CD4-positive, alpha-beta T cell treated with Interleukin-4 for 1 hour (primary cell): Measurements from ENCODE around the gene WIPF1.
"Not testable (repeated sequence)": the region's sequence is repeated elsewhere in the genome, so short reads cannot be mapped to it uniquely, and the experiment has no call there.

ENCODE experiments used
- DNase-seq, 2 donors: peaks; one replicate each; pipeline ENCODE4 v3.0.0-alpha.2; 2020 to 2022

The WIPF1 gene

DNA sequence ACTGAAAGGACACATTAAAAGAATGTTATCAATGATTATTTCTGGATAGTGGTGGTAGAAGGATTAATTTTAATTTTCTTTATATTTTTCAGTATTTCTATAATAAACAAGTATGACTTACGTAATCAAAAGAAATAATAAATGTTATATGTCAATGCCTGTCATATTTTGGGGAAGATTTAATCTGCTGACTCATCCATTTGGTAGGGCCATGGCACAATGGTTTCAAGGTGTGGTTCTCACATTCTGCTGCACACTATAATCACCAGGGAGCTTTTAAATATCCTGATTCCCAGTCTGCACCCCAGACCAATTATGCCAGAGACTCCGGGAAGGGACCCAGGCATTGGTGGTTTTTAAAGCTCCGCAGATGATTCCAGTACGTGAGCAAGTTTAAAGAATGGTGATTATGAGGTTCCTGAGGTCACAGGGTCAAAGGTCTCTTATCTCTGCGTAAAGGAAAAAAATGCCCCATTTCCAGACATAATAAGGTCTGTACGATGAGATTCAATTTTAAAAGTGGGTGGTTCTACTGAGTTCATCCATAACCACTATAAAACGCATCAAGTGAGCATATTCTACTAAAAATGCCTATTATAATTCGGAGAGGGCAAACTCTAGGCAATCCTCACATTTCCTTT, 27.2 kb downstream of the WIPF1 start:
- DNase-seq = no peak

DNA sequence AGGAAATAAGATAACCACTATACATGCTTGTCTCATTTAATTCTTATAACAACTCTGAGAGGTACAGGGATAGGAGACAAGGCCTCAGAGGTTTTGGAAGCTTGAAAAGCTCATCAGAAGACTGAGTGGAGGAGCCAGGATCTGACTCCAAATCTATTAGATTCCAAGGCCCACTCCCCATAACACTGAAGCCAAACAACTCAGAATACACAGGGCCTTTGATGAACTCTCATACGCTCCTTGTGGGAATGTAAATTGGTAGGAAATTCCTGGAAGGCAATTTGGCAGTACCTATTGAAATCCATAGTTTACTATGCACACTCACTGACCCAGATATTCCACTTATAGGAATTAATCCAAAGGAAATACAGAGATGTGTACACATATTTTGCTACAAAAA, 27.9 kb downstream of the WIPF1 start:
- no peak for DNase-seq

DNA sequence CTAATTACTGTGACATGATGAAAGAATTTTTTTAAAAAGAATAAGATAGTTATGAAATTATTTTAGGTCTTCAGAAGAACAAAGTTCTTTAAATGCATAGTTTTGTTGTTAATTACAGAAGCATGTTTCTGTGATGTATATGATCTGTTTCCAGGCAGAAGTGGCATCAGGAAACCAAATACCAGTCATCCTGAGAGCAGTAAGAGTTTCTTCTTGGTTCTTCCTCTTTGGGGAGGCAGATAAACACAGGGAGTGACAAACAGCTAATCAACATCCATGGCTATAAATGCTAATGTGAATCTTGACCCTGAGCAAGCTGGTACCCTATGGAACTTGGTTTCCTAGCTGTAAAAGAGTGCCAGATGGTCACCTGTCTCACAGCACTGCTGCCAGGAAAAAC, 29.2 kb downstream of the WIPF1 start:
- DNase-seq = no peak

DNA sequence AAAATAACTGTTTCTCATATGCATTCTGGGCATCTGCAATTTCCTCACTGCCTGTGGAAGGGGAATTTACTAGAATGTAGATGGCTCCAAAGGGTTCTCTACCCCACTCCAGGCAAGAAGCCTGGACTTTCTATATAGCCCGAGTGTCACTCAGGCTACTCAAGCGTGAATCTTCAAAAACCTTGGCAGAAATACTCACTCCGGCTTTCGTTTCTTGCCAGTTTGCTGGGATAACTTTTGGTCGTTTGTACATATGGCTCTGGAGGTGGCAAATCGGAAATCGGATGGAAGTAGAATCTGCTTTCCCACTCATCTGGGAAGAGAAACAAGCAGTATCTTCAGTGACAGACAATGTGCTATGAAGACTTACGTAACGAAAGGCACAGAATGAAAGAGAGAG, 30.7 kb downstream of the WIPF1 start:
- DNase-seq = no peak

DNA sequence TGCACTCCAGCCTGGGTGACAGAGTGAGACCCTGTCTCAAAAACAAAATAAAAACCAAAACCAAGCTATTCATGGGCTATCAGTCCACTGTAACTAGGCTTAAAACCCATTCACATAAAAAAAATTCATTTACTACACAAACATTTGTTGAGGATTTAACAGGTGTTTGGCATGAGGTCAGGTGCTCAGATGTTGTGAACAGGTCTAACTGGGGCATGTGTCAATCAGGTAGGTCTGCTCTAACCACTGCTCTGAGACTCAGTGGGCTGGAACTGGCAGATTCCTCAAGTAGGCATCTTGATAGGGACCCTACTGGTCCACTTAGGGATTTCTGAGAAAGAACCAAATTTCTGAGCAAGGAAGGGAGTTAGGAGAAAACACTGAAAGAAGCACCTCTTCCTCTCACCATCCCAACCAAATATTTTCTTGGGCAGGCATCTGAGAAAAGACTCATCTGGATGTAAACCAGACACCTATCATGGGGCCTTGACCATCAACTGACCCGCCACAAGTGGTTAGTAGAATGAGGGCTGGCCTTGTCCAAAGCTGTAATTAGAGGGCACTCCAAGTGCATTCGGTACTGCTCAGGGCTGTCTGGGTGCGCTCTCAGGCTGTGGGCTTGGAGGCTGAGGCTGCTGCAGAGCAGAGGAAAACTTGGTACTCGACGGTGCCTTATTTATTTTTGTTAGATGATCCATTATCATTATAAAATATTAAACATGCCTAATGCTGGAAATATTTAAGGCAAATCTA, 33.9 kb downstream of the WIPF1 start:
- no peak for DNase-seq

DNA sequence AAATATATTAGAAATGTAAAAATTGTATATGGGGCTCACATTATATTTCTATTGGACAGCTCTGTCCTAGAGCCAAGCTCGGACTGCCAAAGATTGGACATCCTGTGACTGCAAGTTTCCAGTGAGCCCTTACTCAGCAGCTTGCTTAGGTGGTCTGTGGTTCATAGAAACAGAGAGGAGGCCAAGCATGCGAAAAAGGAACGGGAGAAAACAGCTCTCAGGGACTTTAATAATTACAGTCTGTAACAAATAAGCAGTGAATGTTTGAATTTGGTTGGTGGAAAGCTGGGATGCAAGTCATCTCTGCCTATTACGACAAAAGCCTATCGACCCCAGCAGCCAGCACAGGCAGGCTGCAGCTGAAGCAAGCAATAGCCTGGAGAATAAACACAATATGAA, 35.6 kb downstream of the WIPF1 start:
- DNase-seq = no peak

DNA sequence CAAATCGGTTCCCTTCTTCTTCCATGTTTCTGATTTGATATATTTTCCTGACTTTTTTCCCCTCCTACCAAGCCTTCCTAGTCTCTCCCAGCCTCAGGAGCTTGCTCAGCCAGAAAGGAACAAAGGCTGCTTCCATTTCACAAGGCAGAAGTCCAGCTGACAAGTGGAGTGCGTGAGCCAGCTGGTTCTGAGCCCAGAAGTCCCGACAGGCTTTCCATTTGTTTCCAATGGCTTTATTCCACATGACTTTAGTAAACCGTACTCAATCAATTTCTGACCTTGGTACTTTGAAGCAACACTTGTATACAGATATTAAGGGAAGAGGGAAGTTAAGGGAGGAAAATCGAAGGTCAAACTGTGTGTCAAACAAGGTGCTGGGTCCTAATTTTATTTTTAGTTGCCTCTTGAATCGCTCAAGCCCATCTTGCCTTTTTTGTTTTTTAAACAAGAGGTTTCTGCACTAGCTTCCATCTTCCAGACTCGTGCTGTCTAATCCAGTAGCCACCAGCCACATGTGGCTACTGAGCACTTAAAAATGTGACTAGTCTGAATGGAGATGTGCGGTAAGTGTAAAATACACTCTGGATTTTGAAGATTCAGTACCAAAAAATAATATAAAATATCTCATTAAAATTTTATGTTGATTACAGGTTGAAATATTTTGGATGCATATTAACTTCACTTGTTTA, 36.2 kb downstream of the WIPF1 start:
- no peak for DNase-seq

DNA sequence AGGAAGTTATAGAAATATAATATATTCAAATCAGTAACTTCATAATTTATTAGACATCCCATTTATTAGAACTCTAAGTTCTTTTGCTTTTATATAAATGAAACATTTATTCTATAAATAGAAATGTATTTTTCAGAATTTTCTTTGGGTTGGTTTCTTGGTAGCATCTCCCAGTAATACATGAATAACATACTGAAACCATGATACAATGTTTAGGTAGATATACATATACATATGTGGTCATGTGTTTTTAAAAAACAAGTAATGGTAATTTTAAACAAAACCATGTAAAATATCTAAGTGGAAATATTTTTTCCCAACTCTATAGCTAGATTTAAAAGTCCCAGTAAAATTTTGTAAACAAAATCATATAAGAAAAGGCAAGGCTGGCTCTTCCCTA, 36.9 kb downstream of the WIPF1 start:
- DNase-seq = no peak

DNA sequence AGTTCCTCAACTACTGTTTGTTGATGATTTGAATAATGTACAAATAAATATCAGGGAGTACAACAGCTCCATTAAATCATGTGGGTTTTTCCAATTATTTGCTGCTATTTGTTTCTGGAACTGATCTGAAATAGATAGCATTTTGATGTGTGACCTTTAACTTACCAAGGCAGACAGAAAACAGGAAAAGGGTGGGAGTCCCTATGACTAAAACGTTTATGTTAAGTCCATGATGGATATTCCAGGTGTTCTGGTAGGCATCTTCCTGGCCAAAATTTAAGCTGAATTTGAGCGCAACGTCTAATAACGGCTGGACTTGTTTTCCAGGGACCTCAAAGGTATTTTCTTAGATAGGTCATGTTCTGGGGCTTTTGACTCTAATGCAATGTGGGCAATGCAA, 41.6 kb downstream of the WIPF1 start:
- DNase-seq = no peak

DNA sequence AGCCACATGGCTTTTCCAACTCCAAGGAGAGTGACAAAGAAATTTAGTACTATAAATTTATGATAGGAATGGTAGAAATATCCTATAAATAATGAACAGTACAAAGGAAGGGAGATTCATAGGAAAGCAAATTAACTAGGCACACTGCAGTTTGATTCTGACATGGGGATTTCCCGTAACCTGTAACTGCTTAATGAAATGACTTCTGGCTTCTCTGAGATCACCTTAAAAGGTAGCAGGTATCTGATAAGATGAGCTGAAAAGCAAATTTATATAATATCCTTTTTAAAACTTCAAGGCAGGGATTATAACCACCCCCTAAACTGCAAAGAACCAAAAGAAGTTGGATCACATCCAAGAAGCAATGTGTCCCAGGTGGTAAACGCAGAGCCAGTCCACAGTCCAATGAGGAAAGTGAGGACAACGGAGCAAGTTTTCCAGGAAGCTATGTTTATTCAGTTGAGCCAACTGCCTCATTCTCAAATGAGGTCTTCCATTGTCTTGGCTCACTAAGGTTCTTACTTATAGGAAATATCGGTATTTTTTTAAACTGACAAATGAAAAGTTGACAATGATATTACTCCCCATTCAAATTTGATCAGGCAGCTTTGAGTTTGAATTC, 43.0 kb downstream of the WIPF1 start:
- peak in 1 of 2 donors; percentile 56 for DNase-seq

DNA sequence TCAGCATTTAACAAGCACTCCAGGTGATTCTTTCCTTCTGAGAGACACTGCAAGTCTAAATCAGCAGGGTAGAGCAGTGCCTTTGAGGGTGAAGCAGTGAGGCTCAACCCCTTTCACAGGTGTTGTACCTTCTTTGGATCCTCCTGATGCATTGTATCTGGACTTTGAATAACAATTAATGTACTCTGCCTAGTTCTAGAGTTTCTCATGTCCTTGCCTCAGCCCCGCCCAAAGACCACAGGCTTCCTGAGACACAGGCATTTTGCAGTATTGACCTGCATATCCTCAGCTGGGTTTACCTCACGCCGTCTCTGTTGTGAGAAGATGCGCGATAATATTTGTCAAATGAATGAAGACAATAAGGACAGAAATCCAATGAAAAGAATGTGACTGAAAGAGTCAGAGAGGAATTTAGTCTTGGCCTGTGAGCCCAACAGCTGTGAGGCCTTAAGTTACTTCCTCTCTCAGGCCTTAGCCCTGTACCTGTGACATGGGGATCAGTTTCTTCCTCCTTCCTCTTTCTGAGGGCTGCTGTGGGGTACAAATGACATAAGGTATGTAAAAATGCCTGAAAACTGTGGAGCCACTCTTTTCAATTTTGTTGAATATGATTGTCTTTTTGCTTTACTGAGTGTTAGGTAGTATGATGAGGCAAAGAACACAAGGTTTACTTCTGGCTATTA, 43.7 kb downstream of the WIPF1 start:
- peak; percentile 34 to 54 for DNase-seq

DNA sequence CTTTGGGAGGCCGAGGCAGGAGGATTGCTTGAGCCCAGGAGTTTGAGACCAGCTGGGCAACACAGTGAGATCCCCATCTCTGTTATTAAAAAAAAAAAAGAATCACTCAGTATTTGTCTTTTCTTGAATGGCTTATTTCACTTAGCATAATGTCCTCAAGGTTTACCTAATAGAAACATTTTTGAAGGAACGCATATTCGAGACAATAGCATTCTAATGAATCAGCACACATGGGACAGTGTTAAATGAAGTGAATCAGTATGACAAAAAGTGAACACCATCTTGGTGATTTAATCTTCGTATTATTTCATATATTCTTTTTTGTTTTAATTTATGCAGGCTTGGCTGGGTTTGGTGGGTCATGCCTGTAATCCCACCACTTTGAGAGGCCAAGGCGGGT, 44.7 kb downstream of the WIPF1 start:
- DNase-seq = no peak

DNA sequence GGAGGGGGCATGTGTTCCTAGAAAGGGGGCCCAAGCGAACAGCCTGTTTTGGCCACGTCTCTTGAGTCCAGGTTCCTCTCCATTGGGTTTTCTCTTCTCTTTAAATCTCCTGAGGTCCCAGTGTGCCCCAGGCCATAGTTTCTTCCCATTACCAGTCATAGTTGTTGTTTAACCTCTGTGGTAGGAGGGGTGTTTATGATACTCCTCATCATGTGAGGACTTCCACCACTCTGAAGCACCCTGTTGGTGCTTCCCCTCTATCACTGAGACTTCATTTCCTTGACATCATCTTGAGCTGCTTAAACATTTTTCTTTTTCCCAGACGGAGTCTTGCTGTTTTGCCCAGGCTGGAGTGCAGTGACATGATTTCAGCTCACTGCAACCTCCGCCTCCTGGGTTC, 45.9 kb downstream of the WIPF1 start:
- no peak for DNase-seq

DNA sequence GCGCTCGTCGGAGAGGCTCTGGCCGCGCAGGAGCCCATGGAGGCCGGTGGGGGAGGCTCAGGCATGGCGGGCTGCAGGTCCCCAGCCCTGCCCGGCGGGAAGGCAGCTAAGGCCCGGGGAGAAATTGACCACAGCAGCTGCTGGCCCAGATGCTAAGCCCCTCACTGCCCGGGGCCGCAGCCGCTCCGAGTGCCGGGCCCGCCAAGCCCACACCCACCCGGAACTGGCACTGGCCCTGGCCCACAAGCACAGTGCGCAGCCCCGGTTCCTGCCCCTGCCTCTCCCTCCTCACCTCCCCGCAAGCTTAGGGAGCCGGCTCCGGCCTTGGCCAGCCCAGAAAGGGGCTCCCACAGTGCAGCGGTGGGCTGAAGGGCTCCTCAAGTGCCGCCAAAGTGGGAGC, 49.0 kb downstream of the WIPF1 start:
- DNase-seq = not testable (repeated sequence)

DNA sequence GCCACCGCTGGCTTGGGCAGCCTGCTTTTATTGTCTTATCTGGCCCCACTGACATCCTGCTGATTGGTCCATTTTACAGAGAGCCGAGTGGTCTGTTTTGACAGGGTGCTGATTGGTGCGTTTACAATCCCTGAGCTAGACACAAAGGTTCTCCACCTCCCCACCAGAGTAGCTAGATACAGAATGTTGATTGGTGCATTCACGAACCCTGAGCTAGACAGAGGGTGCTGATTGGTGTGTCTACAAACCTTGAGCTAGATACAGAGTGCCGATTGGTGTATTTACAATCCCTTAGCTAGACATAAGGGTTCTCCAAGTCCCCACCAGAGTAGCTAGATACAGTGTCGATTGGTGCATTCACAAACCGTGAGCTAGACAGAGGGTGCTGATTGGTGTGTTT, 49.6 kb downstream of the WIPF1 start:
- DNase-seq = not testable (repeated sequence)

DNA sequence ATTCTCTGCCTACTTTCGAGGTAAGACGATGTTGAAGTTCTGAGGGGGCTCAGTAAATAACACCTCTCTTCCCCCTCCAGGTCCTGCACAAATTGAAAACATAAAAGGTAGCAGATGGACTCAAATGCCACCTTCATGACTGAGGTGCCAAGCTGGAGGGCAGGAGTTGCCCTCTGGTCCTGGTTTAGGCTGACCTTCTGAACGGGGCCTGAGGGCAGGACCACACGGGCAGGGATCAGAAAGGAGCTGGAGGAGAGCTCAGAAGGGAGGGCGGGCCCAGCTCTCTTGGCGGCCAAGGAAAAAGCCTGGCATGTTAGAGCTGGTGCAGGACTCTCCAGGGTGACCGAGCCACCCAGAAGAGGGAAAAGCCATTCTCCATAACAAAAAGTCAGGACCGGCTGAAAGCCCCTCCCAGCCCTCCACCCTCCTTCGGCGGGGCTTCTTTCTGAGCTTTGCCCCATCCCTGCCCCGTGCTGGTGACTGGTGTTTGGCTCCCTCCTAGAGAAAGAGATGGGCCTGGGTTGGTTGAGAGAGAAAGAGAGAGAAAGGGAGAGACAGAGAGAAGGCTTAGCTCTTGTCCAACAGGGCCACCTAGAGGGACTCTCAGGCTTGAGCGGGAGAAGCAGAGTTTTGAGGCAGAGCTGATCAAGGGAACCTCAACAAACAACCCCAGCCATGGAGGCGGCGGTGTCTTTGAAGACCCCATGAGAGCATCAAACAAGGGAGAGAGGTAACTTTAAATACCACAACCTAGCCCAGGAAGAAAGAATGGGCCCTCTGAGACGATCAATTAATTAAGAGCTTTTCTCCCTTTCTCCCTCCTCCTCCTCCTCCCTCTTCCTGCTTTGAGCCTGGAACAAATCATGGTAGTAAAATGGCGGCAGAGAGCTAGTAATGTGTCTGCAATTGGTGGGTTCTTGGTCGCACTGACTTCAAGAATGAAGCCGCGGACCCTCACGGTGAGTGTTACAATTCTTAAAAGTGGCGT, 50.8 kb downstream of the WIPF1 start:
- peak; percentile 33 to 48 for DNase-seq

DNA sequence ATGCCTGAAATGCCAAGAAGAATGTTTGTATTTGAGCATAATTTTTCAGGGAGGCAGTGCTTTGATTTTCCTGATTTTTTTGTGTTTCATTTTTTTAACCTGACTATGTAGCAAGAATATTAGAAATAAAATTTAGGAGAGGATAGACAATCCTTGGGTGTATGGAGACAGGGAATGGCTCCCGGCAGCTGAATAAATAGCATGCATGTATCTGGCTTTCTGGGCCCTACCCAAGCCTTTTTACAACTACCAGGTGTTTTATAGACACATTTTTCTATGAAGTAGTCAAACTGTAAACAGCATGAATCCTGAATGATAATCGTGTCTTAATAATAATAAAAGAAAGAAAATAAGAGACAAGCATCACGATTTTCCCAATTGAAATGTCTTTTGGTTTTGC, 52.4 kb downstream of the WIPF1 start:
- DNase-seq = no peak

DNA sequence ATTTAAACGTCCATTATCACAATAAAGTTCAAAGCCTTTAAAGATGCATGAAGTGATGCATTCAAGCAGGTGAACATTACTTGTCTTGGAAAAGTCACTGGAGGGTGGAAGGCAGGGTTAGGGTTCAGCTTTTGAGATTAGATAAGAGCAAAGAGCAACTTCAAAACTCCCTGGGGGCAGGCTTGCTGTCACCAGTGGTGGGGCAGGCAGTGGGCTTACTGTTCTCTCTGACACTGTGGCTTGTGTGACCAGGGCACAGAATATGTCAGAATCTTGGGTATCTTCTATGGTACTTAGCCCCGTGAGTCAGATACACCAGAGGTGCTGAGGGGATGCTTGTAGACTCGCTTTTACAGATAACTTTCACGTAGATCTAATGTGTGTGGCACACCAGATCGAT, 52.8 kb downstream of the WIPF1 start:
- DNase-seq = no peak

DNA sequence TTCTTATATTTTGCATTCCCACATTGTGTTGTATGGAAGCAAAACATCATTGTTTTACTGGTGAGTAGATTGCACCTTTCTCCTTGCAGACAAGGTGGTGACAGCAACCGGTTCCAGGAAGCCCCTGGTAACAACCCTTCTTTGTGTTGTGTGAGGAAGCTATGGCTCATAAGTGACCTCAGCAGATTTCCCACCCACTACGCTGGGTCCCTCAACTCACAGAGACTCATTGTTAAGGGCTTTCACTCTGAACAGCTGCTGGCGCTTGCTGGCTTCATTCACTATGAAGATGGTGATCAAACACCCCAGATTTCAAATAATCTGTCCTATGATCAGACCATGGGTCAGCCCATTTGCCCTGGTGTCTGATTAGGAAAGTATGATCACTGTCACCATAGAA, 53.4 kb downstream of the WIPF1 start:
- DNase-seq = no peak

DNA sequence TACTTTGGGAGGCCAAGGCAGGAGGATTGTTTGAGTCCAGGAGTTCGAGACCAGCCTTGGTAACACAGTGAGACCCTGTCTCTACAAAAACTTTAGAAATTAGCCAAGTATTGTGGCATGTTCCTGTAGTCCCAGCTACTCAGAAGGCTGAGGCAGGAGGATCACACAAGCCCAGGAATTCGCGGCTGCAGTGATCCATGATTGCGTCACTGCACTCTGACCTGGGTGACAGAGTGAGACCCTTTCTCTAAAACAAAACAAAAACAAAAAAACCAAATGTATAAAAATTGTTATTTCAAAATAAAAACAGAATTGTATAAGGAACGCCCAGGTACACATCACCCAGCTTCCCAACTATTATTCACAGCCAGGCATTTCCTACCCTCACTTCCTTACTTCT, 56.7 kb downstream of the WIPF1 start:
- DNase-seq = no peak

DNA sequence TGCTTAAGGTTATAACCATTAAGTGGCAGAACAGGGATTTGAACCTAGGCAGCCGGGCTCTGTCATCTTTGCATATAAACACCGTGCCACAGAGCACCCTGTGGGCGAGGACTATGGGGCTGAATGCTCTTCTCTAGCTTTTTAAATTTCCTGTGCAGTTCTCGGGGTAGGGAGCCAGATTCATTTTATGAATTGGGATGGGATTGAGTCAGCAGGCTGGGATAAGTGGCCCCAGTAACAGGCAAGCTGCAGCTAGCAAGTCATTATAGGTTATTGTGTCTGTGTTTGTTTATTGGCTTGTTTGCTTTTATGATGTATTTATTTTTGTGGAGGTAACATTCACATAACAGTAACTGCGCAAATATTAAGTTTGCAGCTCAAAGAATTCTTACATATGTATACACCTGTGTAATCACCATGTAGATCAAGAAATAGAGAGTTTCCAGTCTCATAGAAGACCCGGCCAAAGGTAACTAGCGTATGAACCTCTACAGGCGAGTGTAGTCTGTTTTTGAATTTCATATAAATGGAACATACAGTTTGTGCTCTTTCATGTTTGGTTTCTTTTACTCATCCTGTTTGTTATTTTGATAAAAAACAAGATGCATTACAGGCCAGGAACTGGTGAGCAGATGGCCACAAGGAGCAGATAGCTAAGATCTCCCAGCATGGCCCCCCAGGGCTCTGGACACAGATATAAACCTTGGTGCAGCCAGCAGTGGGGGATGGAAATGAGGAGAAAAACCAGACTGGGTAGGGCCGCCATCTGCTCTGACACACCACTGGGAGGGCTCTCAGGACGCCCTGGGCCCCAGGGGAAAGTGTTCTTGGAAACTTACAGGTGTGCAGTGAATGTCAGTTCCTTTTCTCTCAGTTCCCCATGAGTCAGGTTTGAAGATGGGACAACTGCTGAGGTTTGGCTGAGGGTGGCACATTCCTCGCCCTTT, 61.6 kb downstream of the WIPF1 start:
- no peak for DNase-seq
